T-helper 22 cell (primary cell): ENCODE measurements around the gene RFX6.

ENCODE experiments used
- DNase-seq: peaks from one replicate; pipeline ENCODE4 v3.0.0-alpha.2; 2020; ENCODE audit warnings: low read depth

Gene RFX6

DNA sequence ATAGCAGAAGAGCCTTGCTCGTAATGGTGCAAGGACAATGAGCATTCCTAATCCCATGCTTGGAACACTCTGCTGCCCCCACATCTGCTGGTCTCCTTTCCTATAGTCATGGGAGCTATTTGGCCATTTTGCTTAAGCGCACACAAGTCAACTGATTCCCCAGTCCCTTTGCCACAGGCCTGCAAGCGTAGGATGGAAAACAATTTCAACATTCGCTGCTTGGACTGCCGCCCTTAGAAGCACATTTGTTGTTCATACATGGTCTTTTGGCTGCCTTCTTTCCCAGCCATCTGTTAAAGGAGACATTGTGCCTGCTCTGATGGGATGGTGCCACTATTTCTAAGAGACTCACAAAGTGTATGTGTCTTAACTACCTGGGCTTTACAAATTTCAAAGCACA is 96.9 kb downstream of the RFX6 start:
- DNase-seq, result no peak

DNA sequence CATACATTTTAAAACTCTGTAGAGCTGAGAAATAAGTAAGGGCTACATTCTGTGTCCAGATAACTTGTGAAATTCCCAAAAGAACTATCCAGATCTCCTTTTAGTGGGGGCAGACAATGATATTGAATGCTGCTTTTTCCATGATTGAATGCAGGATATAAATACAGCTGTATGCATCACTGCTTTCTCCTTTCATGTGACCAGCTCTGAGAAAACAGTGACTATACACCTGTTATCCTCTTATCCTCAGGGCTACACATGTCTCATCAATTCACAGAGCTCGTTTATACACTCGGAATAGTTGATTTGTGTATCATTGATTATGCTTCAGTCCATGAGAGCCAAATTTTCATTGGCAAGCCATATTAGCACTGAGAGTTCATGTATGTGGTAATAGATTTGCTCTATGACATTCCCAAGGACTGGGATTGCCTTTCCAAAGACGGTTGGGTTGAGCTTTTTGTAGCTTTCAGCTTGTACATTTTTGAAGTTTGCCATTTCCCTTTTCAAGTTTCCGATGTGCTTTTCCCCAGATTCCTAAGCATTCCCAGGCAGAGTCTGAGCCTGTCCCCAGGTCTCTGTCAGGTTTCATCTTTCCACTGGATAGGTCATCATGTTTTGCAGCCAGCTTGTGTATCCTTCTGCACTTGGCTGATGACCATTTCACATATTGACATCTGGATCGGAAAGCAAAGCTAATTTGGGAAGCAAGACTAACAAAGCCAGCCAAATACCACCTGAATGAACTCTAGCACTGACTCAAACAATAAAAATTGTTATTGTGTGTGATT is 97.7 kb downstream of the RFX6 start:
- DNase-seq, result no peak

DNA sequence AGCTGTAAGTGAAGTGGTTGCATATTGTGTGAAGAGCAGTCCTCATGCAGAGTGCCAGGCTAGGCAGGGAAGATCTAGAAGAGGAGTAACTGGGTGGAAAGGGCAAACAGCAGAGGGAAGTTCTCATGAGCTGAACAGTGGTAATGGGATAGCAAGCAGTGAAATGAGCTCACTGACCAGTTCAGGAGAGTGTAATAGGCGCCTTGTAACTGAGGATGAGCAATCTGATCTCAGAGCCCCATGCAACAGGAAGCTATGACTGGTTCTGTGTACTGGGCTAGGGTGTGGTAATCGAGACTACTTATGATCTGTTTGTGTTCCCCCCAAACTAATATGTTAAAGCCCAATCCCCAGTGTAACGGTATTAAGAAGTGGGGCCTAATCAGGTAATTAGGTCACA is 98.6 kb downstream of the RFX6 start:
- no peak for DNase-seq

DNA sequence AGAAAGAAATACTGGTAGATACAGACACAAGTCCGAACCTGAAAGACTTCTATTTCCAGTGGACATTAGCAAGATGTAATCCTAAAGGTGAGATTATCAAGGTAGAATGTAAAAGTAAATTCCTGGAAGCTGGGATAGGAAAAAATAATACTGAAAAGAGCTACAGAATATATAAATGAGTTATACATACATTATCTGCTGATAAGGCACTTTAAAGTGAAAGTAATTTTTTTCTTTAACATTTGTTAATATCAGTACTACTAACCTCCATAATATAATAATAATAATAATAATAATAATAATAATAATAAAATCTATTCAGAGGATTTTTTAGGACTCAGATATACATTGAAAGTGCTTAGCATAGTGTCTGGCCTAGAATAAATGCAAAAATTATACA is 102.5 kb downstream of the RFX6 start:
- DNase-seq, result no peak
